GM18951 (cell line): ENCODE measurements around the gene LDLRAP1.

Source experiments
- POLR2A ChIP-seq: IDR thresholded peaks from 4 replicates; pipeline ENCODE4 v1.6.1; 2011; ENCODE audit warnings: mild to moderate bottlenecking; ENCODE audit not compliant: insufficient read length, insufficient read depth; ENCODE audit errors: extremely low read depth
- in situ Hi-C: fragments of 300-500 bp; cut with MboI; formaldehyde crosslinking; loops from one replicate; pipeline ENCODE4 v1.12.0; 2022; ENCODE audit warnings: low sequenced_read_pairs, mixed read lengths, inconsistent platforms; ENCODE audit not compliant: unreplicated experiment

Gene LDLRAP1

DNA sequence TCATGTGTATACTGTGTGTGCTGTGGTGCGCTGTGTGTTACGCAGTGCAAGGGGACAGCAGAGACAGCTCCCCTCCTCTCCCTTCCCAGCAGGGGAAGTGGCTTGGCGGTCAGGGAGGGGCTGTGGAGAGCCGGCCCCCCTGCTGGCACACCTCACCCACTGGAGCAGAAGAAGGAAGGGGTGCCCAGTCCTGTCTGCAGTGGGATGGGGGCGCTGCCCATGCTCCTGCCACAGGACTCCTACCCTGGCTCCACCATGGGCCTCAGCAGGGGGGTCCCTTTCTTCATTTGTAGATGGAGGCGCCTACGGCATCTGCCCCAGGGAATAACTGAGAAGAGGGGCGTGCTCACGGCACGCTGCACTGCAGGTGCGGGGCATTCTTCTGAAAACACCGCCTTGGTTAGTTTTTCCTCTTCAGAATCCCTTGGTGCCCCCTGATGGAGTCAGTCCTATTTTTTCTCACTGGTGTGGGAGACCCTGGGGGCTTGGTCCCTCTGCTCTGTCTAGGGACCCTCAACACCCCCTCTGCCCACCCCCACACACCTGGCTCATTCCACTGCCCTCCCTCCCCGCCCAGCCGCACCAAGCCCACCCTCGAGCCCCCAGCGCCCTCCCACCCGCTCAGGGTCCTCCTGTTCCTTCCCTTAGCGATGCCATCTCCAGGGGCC, 13.8 kb upstream of the LDLRAP1 start:
- no peak for TF ChIP-seq POLR2A
- in situ Hi-C loops = no loop called here

DNA sequence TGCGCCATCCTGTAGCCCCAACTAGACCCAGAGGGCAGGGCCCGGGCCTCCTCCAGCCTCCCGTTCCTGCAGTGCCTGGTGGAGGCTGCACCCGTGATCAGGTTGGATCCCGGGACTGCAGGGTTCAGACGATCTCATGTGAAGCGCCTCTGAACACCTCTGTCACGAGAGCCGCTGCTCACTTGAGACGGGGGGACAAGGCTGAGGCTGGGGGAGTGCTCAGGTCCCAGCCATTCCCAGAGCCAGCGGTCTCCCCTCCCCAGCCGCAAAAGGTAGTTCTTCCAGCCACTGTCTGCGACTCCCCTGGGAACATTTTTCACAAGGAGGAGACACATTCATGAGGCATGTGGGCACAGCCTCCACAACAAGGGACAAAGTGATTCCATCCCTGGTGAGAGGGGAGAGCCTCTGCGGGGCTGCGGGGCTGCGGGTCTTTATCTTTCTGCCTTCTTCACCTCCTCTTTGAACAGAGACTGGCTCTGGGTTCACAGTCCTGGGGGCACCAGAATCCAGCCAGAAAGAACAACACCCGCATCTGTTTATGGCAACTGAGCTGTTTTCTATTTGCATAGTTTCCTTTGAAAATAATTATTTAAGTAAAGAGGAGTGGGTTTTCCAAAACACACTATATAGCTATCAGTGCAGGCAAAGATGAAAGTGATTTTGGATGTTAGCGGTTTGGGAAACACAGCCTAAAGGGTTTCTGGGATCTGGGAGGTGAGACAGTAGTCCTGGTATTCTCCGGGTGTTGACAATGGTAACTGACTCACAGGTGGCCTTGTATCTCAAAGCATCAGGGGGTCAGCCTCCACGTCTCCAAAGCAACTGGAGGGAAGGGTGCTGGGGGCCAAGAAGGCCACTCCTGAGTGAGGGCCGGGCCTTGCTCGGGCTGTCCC, 13.0 kb upstream of the LDLRAP1 start:
- no peak for TF ChIP-seq POLR2A
- in situ Hi-C loops = no loop called here

DNA sequence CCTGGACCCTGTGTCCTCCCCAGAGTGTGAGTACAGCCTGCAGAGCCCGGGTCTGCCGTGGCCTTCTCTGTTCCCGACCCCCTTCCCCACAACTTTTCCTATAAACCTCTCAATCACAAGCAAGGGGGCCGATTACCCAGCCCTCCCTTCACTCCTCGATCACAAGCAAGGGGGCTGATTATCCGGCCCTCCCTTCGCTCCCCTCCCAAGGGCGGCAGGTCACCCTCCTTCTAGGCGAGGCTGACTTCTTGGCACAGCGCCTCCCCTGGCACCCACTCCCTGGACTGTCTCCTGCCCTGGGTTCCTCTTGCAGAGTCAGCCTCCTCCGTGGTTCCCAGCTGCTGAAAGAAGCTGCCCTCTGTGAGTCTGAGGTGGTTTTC, 12.3 kb upstream of the LDLRAP1 start:
- in situ Hi-C loops = no loop called here
- no peak for TF ChIP-seq POLR2A

DNA sequence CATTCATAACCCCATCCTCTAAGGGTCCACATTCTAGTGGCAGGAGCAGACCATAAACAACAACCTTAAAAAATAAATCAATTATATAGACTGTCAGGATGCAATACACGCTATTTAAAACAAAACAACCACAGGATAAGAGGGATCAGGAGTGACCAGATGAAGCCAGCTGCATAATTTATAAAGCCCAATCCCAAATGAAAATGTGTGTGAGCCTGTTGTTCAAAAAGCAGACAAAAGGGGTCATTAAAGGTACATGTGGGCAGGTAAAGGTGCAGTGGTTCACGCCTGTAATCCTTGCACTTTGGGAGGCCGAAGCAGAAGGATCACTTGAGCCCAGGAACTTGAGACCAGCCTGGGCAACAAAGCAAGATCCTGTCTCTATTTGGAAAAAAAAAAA, 10.4 kb upstream of the LDLRAP1 start:
- no peak for TF ChIP-seq POLR2A
- in situ Hi-C loops = no loop called here

DNA sequence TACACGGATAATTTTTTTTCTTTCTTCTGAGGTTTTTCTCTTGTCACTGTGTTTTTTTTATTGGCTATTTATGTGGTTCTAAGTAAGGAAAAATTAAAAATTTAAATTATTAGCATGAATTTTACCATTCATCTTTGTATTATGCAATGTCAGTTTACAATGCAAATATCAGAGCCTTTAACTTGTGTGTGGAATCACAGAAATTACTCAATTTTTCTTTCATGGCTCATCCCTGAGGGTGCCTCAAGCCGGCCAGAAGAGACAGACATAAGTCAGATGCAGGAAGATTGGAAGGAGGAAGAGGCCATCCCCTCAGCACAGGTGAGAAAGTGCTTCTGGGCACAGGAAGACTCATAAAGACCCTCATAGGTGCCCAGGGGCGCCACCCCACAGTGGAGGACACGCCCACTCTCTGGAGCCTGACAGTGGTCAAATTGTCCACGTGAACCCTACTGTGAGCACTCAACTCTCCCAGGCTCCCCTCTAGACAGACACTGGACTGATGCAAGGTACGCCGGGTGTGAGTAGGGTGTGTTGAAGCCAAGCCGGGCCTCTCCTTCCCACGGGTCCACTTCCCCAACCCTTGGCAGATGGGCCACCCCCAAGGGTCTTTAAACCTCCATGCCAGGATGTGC, 9.5 kb upstream of the LDLRAP1 start:
- in situ Hi-C loops = no loop called here
- TF ChIP-seq POLR2A = no peak

DNA sequence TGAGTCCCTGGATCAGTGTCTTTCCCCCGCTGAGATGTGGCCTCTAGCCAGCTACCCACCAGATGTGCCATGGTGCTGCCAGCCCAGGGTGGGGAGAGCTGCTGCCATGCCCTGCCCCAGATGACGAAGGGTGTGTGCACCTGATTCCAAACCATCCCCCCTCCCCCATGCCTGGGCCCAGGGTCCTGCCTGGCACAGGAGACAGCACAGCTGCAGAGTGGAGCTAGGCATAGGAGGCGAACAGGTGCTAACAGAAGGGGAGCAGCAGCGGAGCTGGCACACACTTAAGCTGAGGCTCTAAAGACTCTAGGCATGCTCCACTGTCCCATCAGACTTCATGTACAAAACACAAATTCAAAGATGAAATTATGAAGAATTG, 9.0 kb upstream of the LDLRAP1 start:
- no peak for TF ChIP-seq POLR2A
- in situ Hi-C loops = no loop called here

DNA sequence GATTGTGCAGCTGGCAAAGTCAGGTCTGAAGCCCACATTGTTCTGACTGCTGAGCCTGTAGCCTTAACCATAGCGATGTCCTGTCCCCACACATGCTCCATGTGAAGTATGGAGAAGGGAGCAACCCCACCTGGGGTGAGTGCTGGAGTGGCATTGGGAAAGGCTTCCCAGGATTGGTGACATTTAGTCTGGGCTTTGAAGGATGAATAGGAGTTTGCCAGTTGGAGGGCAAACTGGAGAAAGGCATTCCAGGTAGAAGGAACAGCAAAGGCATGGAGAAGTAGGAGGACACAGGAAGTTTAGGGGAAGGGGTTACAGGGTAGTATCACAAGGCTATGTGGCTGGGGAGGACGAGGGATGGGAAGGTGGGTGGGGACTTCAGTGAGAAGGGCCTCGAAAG, 7.3 kb upstream of the LDLRAP1 start:
- TF ChIP-seq POLR2A = no peak
- in situ Hi-C loops = no loop called here

DNA sequence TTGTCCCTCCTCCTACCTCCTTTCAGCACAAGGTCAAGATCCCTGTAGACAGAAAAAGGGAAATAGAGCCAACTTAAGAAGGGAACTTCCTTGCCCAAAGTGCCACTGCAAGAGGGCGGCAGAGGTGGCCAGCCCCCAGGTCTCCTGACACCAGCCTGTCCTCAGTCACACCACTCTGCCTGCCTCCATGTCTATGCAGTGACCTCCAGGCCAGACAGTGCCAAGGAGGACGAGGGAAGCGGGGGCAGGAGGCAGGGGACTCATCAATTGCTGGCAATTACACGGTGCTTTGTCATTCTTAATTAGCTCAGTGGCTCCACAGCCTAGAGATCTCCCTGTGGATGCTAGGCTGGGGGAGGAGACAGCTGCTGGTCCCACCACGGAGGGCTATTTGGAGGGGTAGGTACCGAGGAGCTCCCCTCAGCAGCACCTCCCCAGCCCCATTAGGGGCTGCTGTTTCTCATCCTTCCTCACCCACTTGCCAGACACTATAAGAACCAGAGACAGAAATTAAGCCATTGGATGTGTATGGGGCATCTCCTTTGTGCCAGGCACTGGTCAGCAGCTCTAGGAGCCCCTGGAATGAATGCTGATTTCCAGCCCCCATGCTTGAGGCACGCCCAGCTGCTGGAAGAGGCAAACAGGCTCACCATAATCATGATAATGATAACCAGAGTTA, 6.1 kb upstream of the LDLRAP1 start:
- TF ChIP-seq POLR2A = no peak
- in situ Hi-C loops = no loop called here

DNA sequence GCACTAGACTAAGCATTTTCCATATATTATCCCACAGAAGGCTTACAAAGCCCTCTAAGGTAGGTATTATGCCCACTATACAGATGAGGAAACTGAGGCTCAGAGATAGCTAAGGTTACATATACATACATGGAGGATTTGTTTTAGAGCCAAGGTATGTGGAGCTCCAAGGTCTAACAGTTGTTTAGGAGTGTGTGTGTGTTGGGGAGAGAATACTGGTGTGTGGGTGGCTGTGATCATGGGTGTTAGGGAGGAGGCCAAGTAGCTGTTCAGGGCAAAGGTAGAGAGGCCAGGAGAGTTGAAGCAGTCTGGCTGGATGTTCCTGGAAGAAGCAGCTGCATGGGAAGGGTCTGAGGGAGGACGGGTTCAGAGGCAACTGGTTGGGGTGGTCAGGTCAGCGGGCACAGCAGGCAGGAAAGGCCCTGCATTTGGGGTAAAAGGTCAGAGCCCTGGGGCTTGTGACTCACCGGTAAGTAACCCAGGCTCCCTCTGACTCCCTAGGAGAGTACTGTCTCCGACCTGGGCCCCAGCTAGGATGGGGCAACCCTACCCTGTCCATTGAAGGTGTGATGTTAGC, 5.1 kb upstream of the LDLRAP1 start:
- in situ Hi-C loops = no loop called here
- no peak for TF ChIP-seq POLR2A

DNA sequence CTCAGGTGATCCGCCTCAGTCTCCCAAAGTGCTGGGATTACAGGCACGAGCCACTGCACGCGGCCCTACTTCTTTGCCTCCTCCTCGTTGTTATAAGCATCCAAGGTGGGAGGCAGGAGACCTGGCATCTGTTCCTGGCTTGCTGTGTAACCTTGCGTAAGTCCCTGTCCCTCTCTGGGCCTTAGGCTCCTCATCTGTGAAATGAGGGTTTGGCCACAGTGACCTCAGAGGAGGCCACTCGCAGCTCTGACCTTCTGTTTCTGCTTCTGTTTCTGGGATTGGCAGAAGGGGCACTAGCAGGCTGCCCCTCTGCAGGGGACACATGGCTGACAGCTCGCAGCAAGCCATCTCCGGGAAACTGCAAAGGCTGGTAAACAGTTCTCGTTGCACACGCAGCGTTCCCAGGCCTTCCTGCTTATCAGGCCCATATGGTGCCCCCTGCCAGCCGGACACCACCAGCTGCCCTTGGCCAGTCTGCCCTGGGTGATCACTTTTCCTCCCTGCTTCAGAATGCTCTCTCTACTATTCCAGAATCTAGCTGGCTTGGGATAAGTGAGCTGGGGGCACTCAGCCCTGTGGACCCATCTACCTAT, 2.6 kb upstream of the LDLRAP1 start:
- in situ Hi-C loops = no loop called here
- no peak for TF ChIP-seq POLR2A

DNA sequence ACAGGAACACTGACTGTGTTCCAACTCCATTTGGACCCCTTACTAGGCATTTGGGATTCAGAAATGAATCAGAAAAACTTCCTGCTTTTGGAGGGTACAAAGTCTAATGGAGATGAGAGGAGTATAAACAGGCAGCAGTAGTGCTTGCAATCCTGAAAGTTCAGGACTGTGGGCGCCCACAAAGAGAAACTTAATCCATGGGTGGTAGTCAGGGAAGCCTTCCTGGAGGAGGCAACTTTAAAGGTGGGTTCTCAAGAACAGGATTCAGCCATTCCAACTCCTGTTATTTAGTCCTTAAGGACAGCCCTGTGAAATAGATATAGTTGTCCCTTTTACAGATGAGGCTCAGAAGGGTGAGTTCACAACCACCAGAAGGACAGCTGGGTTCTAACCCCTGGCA, 2.0 kb upstream of the LDLRAP1 start:
- in situ Hi-C loops = no loop called here
- no peak for TF ChIP-seq POLR2A

DNA sequence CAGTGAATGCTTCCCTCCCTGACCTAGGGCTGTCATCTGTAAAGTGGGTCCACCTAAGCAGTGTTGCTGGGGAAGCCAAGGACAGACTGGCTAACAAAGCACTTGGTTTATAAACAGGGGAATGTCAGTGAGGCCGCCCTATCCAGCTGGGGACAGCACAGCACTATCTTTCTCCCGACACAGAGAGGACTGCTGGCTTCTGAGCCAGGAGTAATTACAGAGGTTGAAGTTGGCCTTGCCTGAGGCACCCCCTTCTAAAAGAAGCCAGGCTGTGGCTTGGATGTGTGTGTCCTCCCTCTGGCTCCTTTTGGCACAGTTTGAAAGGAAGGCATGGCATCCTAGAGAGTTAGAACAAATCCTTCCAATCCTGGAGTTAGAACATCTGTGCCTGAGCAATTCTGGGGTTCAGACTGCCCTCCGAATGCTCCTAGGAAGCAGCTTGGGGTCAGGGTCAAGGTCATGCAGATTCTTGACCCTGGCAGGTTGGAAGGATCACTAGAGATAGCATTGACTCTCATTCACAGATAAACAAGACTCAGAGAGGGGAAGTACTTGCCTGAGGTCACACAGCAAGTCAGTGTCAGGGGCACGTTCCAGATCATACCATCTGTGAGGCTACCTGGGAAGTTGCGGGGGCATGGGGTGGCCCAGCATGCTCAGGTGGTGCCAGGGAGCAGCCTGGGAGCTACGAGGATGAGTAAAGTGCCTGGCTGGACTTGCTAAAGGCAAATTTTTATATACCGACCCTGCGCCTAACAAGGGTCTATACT, 1.3 kb upstream of the LDLRAP1 start:
- in situ Hi-C loops = no loop called here
- TF ChIP-seq POLR2A = no peak

DNA sequence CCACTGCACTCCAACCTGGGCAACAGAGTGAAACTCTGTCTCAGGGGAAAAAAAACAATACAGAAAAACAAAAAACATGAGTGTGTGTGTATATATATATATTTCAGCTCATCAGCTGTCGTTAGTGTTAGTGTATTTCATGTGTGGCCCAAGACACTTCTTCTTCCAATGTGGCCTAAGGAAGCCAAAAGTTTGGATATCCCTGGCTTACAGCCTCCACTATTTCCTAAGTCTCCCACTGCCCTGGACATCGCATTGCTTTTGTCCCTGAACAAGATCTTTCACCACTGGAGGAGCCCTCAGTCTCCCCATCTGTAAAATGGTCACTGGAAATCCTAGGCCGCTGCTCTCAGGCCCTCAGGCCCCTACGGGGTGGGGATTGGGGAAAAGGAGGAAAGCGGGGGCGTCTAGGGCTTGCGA, 391 bp upstream of the LDLRAP1 start:
- in situ Hi-C loops = no loop called here
- TF ChIP-seq POLR2A = no peak
